ENCODE data around the gene ZNF232.
"Not testable (repeated sequence)": the region's sequence is repeated elsewhere in the genome, so short reads cannot be mapped to it uniquely, and the experiment has no call there.

ZNF232 gene

DNA sequence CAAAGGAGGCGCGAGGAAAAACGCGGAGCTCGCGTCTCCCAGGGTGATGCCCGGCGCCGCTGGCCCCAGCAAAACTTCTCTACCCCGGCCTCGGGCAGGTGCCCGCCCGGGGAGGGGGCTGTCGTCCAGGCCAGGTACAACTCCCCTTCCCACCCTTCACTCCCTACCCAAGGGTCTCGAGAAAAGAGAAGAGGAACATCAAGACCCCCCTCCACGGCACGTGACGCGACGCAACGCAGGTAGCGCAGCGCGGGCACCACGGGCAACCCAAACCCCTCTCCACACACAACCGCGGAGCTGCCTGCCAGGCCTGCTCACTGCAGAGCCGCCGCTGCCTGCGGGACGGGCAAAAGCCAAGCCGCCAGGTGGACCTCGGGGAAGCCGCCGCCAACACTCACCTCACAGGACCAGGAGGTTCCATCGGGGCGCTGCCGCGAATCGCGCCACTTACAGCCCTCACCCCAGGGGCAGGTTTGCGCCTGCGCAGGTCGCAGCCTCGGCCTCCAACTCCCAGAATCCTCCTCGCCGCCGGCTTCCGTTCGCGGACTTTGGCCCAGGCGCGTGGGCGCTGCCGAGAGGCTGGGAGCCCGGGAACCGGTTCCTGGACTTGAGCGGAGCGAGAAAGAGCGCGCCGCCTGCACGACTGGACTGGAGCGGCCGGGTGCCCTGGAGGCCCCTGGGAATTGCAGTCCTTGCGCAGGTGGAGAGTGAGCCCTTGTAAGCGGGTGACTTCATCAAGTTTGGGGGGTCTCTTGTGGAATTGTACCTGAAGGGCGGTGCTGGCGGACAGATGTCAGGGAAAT is at the start of gene ZNF232:
Gene ZNF232, minus strand, starts transcription at position 477 of the 803 bp plus-strand sequence. Its CDS starts 56 bp downstream, at position 421.
- DNase-seq, result peak; percentile 50 to 85

DNA sequence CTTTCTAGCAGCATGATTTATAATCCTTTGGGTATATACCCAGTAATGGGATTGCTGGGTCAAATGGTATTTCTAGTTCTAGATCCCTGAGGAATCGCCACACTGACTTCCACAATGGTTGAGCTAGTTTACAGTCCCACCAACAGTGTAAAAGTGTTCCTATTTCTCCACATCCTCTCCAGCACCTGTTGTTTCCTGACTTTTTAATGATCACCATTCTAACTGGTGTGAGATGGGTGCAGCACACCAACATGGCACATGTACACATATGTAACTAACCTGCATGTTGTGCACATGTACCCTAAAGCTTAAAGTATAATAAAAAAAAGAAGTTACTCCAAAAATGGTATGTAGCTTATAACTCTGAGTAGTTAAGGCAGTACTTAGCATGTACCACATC is 49.0 kb upstream of the ZNF232 start:
- not testable (repeated sequence) for DNase-seq

DNA sequence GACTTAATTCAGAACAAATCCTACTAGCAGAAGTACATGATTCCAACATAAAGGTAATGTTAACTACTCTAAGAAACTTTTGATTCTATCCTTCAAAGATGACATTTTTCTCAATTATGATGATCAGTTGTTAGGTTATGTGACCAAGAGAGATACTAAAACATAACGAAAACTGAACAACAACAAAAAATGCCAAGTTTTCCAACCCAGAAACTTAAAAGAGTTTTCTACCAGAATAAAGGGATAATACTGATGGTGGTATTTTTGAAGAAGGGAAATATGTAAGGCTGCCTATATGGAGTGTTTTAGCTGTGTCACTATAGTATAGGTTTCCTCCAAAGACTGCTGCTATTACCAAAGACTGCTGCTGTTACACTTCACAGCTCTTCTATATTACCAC is 34.4 kb upstream of the ZNF232 start:
- not testable (repeated sequence) for DNase-seq

DNA sequence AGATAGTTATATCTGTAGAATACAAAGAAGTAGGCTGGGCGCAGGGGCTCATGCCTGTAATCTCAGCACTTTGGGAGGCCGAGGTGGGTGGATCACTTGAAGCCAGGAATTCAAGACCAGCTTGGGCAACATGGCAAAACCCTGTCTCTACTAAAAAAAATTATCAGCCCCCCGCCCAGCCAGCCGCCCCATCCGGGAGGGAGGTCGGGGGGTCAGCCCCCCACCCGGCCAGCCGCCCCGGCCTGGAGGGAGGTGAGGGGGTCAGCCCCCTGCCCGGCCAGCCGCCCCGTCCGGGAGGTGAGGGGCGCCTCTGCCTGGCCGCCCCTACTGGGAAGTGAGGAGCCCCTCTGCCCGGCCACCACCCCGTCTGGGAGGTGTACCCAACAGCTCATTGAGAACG is 31.2 kb upstream of the ZNF232 start:
- DNase-seq, result not testable (repeated sequence)

DNA sequence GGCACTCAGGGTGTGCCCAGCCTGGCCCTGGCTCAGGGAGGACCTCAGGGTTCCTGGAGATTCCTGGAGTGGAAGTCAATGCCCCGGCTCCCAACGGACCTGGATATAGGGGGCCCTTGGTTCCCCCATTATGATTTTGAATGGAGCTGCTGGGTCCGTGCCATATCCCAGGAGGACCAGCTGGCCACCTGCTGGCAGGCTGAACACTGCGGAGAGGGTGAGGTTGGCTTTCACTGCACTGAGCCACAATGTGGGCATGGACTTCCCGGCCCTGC is 27.7 kb upstream of the ZNF232 start:
- DNase-seq, result no peak

DNA sequence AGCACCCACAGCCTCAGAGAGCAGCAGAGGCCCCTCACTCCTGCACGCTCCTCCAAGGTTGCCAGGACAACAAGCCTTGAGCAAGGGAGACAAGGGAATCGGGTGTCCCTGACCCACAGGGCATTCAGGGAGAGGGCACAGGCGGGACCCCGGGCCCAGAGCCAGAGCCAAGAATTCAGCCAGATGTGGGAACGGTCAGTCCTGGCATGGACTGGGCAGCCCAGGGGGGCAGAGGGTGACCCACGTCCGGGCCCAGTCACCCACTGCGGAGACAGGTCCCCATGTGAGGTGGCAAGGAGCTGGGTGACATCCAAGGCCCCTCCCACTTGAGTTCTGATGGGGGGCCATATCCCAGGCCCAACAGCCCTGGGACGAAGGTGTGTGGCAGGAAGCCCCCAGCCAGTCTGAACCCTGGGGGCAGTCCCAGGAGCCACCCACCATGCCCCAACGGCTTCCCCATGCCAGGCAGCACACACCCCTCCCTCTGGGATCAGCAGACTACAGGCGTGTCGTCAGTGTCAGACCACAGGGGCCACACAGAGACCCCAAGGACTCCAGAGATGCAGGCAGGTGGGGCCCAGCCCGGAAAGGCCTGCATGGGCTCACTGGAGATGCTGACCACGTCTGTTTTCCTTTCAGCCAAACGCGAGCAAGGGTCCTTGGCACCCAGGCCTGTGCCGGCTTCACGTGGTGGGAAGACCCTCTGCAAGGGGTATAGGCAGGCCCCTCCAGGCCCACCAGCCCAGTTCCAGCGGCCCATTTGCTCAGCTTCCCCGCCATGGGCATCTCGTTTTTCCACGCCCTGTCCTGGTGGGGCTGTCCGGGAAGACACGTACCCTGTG is 27.2 kb upstream of the ZNF232 start:
- DNase-seq, result no peak

DNA sequence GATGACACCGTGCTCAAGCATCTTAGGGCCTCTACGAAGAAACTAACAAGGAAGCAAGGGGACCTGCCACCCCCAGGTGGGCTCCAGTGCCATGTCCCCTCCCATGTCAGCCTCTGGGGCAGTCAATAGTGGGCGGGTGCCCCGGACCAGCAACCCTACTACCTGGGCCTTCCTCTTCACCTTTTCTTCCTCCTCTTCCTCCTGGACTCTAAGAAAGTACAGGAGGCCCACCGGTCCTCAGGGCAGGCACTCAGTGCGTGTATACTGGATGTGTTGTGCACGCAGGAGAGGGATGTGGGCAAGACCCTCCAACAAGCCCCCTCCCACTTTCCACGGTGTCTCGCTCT is 26.5 kb upstream of the ZNF232 start:
- not testable (repeated sequence) for DNase-seq

DNA sequence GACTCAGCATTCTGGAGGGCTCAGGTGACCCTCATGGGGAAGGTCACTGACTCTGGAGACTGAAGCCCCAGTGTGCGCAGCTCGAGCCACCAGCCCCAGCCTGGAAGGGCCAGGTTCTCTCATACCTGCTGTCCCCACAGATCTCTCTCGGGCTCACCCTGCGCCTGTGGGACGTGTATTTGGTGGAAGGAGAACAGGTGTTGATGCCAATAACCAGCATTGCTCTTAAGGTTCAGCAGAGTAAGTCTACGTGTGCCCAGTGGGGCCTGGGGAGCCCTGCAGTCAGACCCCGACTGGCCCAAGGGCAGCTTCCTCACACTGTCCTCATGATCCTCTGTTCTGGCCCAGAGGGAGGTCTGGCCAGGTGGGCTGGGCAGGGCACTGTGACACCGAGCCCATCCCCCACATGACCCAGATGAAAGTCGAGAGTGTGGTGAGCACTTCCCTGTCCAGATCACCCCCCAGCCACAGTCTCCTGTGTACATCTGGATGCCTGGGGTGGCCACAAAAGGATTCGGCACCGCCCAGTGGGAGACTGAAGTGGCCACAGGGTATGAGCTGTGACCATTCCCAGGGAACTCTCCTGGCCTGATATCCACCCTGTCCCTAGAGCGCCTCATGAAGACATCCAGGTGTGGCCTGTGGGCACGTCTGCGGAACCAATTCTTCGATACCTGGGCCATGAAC is 26.0 kb upstream of the ZNF232 start:
- not testable (repeated sequence) for DNase-seq

DNA sequence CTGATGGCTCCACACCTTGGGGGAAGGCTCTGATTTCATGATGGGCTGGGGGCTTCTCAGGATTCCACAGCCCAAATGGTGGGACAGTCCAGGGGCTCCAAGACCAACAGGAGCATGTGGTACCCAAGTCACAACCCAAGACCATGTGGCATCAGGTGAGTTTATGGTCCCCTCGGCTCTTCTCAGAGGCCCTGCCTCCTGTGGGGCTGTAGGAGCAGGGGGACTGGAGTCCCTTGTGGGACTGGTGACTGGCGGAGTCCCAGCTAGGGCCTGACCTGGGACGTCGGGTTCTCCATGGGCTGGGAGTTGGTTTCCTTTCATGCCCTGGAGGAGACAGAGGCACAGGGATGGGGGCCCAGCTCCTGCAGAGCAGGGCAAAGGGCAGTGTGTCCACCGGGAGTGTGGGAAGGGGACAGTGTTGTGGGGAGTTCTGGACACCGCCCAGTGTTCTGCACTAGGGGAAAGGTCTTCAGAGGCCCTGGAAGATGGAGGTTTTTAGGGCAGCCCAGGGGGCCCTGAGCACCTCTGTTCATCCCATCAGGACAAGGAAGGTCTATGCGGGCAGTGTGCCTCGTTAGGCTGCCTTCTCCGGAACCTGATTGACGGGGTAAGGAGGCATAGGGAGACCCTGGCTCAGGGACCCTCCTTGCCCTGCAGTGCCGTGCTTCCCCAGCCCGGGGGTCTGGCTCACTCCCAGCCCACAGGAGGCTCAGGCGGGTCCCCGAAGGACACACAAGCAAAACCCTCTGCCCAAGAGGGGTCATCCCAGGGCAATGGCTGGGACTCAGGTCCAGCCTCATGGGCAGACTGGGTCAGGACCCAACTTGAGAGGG is 25.1 kb upstream of the ZNF232 start:
- not testable (repeated sequence) for DNase-seq

DNA sequence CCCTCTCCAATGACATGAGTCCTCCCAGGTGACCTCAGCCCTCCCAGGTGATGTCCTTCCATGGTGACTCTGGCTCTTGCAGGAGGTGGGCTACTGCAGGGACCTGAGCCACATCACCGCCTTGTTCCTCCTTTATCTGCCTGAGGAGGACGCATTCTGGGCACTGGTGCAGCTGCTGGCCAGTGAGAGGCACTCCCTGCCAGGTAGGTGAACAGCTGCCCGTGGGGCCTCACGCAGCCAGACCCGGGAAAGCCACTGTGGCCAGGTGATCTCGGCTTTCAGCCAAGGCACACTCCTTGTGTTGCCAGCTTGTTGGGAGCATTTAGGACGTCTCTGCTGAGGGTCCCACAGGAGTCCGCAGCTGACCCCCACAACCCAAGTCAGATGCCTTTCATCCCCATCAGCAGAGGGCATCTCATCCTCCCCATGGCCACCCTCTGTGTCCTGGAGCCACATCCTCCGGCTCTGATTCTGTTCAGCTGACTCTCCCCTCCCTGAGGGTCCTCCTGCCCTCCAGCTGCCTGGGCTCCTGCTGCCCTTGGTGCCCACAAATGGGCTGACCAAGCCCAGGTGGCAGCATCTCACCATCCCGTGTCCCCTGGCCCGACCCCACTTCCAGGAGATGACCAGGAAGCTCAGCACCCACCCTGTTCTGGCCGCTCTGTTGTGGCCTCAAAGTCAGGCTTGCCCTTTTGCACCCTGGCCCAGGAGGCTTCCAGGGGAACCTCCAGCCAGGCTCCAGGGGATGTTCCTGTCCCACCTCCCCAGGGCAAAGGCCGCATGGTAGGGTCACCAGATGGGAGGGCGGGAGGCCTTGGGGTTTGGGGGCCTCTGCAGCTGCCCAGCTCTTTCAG is 24.3 kb upstream of the ZNF232 start:
- DNase-seq, result no peak

DNA sequence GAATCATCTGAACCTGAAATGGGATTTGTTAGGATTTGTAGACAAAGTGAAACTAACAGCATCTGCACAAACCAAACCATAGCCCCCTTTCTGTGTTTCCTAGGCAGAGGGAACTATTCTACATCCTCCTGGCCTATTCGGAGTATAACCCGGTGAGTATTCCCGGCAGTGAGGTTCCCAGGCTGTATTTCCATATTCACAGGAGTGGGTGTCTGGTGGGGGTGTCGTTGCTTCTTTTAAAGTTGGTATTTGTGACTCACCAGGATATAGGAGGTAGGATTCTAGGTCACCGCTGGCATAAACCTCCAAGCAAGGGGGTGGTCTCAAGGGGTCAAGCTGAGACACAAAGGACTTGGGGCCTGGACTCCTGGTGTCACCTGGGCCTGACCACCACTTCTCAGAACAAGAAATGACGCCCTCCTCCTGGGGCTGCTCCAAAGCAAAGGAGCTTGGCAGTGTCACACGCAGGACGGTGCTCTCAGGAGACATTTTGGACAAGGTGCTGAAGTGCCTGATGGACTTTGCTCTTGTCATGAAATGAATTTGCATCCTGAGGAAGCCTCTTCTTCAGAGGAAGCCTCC is 23.5 kb upstream of the ZNF232 start:
- DNase-seq, result not testable (repeated sequence)

DNA sequence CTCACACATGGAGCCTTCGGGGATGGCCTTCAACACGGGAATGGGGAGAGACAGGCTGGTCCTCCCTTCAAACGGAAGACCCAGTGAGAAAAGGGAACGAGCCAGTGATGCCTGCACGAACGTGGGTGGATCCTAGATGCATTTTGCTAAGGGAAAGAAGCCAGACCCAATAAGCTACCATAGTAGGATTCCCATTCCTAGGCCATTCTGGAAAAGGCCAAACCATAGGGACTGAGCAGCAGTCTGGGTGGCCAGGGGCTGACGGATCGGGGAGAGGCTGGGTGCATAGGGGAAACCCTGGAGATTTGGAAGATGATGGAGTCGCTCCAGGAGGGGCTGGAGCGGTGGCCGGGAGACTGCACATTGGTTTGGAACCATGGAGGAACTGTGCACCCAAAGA is 22.9 kb upstream of the ZNF232 start:
- DNase-seq, result not testable (repeated sequence)

DNA sequence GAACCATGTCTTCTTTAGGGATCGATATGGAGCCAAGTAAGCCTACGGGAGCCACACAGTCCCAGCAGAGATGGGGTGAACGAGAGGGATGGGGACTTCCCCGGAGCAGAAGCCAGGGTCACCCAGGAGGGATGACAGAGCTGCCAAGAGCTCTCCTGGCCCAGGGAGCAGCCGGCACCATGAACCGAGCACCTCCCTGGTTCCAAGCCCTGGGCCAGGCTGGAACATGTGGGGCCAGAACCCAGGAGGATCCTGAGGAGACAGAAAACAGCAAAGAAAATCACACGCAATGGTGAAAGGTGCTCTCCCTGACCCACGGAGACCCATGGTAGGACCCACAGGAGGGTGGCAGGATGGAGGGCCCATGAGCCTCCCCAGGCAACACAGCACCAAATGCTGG is 22.3 kb upstream of the ZNF232 start:
- DNase-seq, result not testable (repeated sequence)

DNA sequence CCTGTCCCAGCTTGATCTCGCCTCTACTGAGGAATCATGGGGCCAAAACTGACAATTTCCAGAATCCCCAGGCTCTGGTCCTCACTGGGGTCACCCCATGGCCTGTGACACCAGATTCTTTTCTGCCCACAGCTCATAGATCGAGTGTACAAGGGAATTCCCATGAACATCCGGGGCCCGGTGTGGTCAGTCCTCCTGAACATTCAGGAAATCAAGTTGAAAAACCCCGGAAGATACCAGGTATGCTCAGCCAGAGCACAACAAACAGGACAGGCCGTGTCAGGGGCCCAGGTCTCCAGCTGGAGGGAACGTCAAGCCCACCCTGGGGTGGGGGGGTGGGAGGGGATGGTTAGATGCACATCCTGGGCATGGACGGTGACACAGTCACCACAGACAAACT is 21.6 kb upstream of the ZNF232 start:
- no peak for DNase-seq

DNA sequence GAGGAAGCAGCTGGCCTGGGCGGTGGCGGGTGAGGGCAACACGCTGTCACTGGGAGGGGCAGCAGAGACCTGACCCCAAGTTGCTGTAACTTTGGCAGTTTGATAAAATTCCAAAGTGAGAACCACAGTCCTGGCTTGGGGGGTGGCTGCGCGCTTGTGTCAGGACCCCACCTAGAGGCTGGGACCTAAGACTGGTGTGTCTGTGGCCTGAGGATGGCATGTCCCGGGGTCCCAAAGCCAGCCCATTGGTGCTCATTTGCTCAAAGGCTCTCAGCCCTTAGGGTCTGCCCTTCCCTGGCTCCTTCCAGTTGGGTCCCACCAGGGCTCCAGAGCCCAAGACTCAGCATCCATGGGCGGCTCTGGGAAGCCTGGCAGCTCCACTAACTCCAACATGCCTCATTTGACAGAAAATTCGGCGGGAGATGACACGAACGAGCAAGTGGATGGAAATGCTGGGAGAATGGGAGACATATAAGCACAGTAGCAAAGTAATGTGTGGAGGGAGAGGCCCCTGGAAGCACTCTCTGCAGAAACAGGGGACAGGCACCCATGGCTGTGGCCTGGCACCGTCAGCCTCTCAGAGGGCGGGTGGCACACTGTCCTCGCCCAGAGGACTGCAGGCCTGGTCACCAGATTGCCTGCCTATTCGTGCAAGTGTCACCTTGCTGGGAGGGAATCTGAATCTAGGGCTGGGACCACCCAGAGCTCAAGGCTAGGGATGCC is 21.0 kb upstream of the ZNF232 start:
- not testable (repeated sequence) for DNase-seq

DNA sequence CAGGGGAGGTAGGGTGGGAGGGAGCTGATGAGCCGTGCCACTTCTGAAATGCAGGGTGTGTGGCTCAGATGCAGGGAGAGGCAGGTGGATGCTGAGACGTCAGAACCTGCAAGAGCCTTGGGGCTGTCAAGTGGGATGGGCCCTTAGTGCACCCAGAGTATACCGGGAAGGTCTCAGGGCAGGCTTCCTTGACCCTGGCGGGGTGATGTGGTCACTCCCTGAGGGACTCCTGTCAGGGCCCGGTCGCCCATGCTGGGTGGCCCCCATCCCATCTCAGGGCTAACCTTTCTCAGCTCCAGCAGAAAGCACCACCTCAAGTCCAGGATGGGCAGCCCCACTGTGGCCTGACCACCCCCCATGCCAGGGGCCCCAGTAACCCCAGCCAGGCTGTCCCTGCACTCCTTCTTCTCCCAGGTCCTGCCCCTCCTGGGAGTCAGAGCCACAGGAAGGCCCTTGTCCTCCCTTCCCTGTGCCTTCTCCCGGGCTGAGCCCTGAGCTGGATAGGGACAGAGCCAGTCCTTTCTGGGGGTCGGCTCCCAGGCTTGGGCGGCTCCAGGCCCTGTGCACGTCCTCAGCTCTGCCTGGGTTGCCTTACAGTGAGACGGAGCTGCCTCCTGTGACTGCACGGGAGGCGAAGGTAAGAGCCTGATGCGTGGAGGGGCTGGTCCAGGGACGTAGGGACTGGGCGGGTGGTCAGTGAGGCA is 20.3 kb upstream of the ZNF232 start:
- DNase-seq, result not testable (repeated sequence)

DNA sequence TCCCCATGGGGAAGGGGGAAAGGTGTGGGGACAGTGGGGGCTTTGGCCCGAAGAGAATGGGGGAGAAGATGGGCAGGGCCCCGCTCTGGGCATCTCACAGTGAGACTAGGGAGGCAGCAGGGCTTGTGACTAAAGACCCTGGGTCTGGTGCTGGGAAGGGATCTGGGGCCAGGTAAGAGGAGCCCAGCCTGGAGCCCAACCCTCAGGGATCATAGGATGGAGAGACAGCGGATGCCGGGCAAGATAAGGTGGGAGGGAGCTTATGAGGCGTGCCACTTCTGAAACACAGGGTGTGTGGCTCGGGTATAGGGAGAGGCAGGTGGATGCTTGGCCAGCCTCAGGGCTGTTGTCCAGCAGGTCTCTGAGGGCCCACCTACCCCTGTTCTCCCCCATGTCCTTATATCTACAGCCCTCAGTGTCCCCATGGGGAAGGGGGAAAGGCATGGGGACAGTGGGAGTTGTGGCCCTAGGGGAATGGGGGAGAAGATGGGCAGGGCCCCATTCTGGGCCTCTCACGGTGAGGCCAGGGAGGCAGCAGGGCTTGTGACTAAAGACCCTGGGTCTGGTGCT is 19.6 kb upstream of the ZNF232 start:
- DNase-seq, result no peak

DNA sequence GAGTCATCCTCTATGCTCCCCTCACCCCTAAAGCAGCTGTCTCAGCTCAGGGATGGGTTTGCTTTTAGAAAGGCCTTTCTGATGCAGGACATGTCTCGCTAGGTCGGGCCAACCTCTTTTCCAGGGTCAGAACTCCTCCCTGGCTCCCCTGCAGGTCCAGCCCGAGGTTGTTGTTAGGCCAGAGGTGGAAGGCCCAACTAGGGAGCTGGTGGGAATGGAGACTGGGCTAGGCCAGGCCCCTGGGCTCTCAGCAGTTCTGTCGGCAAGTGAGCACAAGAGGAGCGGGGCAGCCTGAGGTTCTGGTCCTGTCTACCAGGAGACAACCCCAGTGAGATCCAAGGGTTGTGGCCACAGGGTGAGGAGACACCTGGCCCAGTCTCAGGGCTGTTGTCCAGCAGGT is 19.0 kb upstream of the ZNF232 start:
- not testable (repeated sequence) for DNase-seq

DNA sequence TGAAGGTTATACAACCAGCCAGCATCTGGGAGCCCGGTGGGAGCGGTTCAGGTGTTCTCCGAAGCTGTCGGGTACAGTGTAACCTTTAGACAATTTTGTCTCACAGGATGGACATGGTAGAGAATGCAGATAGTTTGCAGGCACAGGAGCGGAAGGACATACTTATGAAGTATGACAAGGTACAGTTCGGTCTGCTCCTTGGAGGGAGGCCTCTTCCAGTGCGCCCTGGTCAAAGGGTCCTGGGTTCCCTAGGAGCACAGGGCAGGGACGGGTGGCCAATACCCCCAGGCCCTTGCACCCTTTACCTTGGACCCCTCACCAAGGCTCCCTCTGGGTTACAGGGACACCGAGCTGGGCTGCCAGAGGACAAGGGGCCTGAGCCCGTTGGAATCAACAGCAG is 18.6 kb upstream of the ZNF232 start:
- DNase-seq, result not testable (repeated sequence)

DNA sequence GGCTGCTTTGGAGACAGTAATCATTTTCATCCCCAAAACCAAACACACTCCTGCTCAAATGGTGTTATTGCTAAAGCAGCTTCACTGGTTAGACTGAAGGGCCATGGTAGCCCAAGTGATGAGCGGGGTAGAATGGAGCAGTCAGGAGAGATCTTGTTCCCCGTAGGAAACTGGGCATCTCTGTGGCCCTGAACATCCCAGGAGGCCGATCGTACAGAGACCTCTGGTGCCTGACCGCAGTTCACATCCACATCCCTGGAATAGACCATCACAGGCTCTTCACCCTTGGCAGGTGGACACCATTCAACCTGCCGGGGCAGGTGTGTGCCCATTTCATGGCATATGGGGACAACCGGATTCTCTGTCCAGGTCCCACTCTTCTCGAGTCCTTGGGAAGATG is 18.1 kb upstream of the ZNF232 start:
- DNase-seq, result not testable (repeated sequence)
